GM21423 (cell line): Measurements from ENCODE around the gene SMIM32.
A peak's percentile ranks its signal among the peaks of the same experiment; 100 is the strongest.

Source experiments
- ATAC-seq: cut with Tn5 transposase; IDR thresholded peaks from one replicate; pipeline ENCODE4 v1.9.1; 2021; ENCODE audit warnings: mild to moderate bottlenecking, moderate library complexity; ENCODE audit not compliant: unreplicated experiment

The SMIM32 gene

DNA sequence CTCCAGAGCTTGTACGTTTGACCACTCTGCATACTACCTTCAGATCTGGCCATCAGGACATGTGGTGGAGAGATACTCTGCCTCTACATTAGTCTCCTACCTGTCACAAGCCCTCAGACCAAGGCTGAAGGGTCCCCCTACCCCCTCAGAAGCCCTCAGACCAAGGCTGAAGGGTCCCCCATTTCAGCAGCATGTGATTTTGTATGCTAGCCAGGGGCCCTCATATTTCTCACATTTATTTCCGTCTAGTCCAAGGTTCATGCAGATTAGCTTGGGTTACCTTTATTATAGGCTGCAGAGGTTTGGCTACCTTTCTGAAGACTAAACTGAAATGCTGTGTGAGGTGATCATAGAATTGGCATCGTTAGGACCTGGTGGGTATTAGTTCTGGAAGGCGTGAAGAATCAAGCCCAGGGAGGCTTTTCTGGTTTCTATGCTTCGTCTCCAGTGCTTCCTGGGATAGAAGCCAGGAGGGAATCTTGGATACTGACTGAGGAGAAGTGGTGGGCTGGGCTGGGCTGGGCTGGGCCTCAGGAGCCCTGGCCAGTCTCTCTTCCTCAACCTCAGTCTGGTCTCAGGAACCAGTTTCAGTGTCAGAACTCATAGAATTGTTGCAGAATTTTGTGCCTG is 2.8 kb downstream of the SMIM32 start:
- no peak for ATAC-seq

- ATAC-seq, result no peak
These were observed 4.1 kb downstream of the SMIM32 start for GRCh38 chr5:136188859-136189258.

- ATAC-seq, result no peak
These were observed 6.2 kb downstream of the SMIM32 start for GRCh38 chr5:136186796-136187195.

- no peak for ATAC-seq
These were observed 6.8 kb downstream of the SMIM32 start for GRCh38 chr5:136185974-136186665.

- ATAC-seq, result no peak
These were observed 10.3 kb downstream of the SMIM32 start for GRCh38 chr5:136182618-136183017.

GRCh38 chr5:136174021-136174659 is 18.8 kb downstream of the SMIM32 start:
- ATAC-seq, result peak; percentile 85

GRCh38 chr5:136169218-136169617 is 23.7 kb downstream of the SMIM32 start:
- ATAC-seq, result no peak

DNA sequence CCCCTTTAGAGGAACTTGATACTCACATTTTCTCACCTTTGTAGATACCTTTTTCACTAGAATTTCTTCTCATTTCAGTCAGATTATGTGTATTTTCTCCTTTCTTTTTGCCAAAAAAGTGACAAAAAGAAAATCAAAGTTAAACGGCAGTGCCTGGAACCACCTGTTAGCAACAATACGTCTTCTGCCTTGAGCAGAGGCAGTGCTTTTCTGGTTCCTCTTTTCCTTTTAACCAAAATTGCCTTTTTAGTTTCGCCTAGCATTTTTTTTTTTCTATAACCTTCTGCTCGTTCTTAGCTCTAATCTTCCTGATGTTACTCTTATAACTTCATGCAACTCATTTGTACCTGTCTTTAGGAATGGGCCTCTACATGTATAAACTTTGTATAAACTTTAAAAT is 26.1 kb downstream of the SMIM32 start:
- ATAC-seq, result peak; percentile 85

DNA sequence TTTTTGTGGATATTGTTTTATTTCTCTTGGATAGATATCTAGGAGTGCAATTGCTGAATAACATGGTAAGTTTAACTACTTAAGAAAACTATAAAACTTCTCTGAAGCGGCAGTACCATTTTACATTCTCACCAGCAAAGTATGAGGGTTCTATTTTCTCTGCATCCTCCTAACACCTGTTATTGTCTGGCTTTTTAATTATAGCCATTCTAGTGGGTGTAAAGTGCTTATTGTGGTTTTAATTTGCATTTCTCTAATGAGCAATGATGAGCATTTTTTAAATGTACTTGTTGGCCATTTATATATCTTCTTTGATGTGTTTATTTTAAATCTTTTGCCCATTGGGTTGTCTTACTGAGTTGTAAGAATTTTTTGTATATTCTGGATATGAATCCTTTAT is 28.7 kb downstream of the SMIM32 start:
- no peak for ATAC-seq

GRCh38 chr5:136162008-136162407 is 31.0 kb downstream of the SMIM32 start:
- no peak for ATAC-seq

- no peak for ATAC-seq
These were observed 33.5 kb downstream of the SMIM32 start for GRCh38 chr5:136159457-136159856.

- no peak for ATAC-seq
These were observed 35.4 kb downstream of the SMIM32 start for GRCh38 chr5:136157514-136157913.

DNA sequence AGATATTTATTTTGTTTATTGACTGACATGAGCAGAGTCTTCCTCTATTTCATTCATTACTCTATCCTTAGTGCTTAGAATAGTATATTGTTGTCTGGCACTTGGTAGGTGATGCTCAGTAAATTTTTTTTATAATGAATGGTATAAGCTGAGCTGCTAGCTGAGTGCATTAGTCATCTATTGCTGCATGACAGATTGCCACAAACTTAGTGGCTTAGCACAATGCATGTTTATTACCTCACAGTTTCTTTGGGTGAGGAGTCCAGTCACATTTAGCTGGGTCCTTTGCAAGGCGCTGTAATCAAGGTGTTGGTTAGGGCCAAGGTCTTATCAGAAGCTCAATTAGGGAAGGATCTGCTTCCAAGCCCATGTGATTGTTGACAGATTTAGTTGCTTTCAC is 37.2 kb downstream of the SMIM32 start:
- ATAC-seq, result no peak

DNA sequence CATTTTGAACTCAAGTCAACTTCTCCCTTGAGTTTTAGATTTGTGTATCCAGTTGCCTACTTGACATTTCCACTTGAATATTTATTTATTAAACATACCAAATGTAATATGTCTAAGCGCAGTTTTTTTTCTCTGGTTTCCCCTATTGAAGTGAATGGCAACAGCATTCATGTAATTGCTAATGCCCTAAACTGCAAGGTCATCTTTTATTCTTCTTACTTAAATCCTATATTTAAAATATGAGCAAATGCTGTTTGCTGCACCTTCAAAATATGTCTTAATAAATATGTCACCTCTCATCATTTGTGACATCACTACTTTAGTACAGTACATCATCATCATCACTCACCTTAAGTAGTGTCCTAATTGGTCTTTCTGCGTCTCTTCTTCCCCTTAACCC is 37.9 kb downstream of the SMIM32 start:
- ATAC-seq, result no peak

- no peak for ATAC-seq
These were observed 39.3 kb downstream of the SMIM32 start for GRCh38 chr5:136153581-136154236.

GRCh38 chr5:136149891-136150290 is 43.1 kb downstream of the SMIM32 start:
- ATAC-seq, result no peak

- no peak for ATAC-seq
These were observed 45.3 kb downstream of the SMIM32 start for GRCh38 chr5:136147632-136148031.

DNA sequence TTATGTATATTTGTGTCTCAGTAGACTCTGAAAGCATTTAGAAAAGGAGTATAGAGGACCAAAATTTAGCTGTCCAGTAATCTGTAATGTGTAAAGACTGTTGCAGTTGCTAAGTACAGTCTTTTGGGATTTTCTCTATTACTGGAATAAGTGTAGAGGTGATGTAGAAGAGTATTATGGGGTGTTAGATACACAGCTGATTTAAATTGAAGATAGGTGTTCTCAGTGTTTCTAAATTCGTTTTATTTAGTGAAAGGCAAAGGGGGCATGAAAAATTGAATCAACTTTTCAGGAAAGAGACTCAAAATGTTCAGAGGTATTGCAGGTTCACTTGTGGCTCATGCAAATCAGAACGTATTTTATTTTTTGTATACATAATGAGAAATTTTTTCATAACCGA is 46.8 kb downstream of the SMIM32 start:
- no peak for ATAC-seq

- ATAC-seq, result no peak
These were observed 47.9 kb downstream of the SMIM32 start for GRCh38 chr5:136145030-136145429.

- ATAC-seq, result no peak
These were observed 49.2 kb downstream of the SMIM32 start for GRCh38 chr5:136143763-136144162.

DNA sequence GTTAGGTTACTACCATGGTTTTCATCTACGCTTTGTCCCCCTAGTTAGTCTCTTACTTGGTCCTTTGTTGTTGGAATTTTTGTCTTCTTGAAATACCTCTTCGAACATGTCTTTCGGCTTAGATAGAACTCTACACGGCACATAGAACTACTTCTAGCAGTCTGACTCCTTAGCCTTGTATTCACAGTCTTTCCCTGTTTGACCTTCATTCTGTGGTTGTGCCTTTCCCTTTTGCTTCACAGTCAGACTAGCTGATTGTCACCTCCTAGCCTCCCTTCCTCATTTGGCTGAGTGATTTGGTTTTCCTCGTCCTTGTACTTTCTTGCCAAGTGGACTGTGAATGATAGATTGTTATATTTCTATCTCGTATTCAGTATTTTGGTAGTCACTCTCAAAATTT is 49.6 kb downstream of the SMIM32 start:
- no peak for ATAC-seq

DNA sequence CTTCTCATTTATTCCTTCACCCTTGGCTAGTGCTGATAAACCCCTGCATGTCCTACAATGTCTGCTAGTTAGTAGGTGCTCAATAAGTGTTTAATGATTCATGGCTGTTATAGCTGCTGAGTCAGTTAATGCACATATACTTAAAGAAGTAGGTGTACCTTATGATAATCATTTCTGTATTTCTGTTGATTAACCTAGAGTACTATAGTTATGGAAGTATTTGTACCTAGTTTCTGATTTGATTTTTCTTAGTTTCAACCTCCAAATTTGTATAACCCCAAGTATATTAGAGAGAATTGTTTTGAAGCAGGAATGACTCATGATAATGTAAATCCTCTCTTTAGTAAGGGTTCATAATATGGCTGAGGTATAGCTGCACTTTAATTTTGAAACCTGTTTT is 51.4 kb downstream of the SMIM32 start:
- ATAC-seq, result peak; percentile 85
